Measurements from ENCODE around the gene CNIH2. TPM values are rescaled to one million over a fixed set of nuclear protein-coding genes. Genes with fewer than 3 reads are reported as not detected.

CNIH2 gene
- total RNA-seq, 4 donors from 2014 or later: not detected

- no peaks in the 10 kb centered on the region for H3K9me3 ChIP-seq
- in situ Hi-C loops (cut with MboI; ENCODE audit: low sequenced_read_pairs in 4 of 4) (no loop called here), intact Hi-C loops (cut with DNase I; ENCODE audit: low total_unique reads) (no loop called here)
- no peak overlapping the region for H3K4me3 ChIP-seq
- DNase-seq (no peak), ATAC-seq (no peak)
- no peak for TF ChIP-seq POLR2A (IDR thresholded peaks at IDR 0.05)
- TF ChIP-seq, protein P1, sequence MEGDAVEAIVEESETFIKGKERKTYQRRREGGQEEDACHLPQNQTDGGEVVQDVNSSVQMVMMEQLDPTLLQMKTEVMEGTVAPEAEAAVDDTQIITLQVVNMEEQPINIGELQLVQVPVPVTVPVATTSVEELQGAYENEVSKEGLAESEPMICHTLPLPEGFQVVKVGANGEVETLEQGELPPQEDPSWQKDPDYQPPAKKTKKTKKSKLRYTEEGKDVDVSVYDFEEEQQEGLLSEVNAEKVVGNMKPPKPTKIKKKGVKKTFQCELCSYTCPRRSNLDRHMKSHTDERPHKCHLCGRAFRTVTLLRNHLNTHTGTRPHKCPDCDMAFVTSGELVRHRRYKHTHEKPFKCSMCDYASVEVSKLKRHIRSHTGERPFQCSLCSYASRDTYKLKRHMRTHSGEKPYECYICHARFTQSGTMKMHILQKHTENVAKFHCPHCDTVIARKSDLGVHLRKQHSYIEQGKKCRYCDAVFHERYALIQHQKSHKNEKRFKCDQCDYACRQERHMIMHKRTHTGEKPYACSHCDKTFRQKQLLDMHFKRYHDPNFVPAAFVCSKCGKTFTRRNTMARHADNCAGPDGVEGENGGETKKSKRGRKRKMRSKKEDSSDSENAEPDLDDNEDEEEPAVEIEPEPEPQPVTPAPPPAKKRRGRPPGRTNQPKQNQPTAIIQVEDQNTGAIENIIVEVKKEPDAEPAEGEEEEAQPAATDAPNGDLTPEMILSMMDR (IDR thresholded peaks at IDR 0.05 in 4 of 5, conservative IDR thresholded peaks at IDR 0.05 in 1 of 5): no peak
- peaks cover 0 to 27% of the 10 kb centered on the region in 2 donors for H3K36me3 ChIP-seq
- H3K27ac ChIP-seq: no peak overlapping the region
- H3K4me1 ChIP-seq: peaks cover 5 to 8% of the 10 kb centered on the region in 2 donors
- no peaks in the 10 kb centered on the region for H3K27me3 ChIP-seq
Measured at GRCh38 chr11:66278363-66279091, 552 bp downstream of the CNIH2 start.

- Histone ChIP-seq H3K27me3 (no peaks in the 10 kb centered on the region), H3K4me3 (no peak overlapping the region), H3K9me3 (no peaks in the 10 kb centered on the region), H3K36me3 (peaks cover 0 to 23% of the 10 kb centered on the region in 2 donors), H3K4me1 (peaks cover 5 to 8% of the 10 kb centered on the region in 2 donors), H3K27ac (no peak overlapping the region)
- DNase-seq: no peak
- intact Hi-C loops (cut with DNase I; ENCODE audit: low total_unique reads): no loop called here
- in situ Hi-C loops (cut with MboI; ENCODE audit: low sequenced_read_pairs in 4 of 4): no loop called here
- ATAC-seq: no peak
- TF ChIP-seq POLR2A (IDR thresholded peaks at IDR 0.05): no peak
- TF ChIP-seq, protein P1 (IDR thresholded peaks at IDR 0.05 in 4 of 5, conservative IDR thresholded peaks at IDR 0.05 in 1 of 5): no peak
Measured at GRCh38 chr11:66279092-66279734, 1.2 kb downstream of the CNIH2 start.

GRCh38 chr11:66280428-66280827 lies 2.5 kb downstream of the CNIH2 start:
- intact Hi-C loops (cut with DNase I; ENCODE audit: low total_unique reads): no loop called here
- no peaks in the 10 kb centered on the region for H3K9me3 ChIP-seq
- TF ChIP-seq POLR2A (IDR thresholded peaks at IDR 0.05): no peak
- TF ChIP-seq, protein P1 (IDR thresholded peaks at IDR 0.05 in 4 of 5, conservative IDR thresholded peaks at IDR 0.05 in 1 of 5): no peak
- in situ Hi-C loops (cut with MboI; ENCODE audit: low sequenced_read_pairs in 4 of 4): loop anchor here in 1 of 4 donors (10.0 kb wide), 1 partner anchor 56 kb away; no protein-coding TSS in a partner anchor
- ATAC-seq (no peak), DNase-seq (no peak)
- no peak overlapping the region for H3K27ac ChIP-seq
- peaks cover 0 to 14% of the 10 kb centered on the region in 2 donors for H3K36me3 ChIP-seq
- H3K4me3 ChIP-seq: no peak overlapping the region
- H3K27me3 ChIP-seq: no peaks in the 10 kb centered on the region
- peaks cover 5 to 8% of the 10 kb centered on the region in 2 donors for H3K4me1 ChIP-seq

DNA sequence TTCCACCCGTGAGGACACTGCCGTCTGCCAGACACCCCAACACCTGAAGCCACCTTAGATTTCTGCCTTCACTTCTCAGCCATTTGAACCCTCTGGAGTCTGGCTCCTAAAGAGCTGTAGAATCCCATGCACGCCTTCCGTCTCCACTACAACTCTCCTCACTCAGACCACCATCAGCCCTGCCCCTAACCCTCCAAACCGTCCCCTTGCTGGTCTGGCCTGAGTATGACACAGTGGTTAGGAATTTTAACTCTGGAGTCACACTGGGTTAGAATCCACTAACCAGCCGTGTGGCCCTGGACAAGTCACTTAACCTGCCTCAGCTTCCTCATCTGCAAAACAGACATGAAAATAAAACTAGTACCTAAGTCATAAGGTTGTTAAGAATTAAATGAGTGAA lies 3.0 kb downstream of the CNIH2 start:
- Histone ChIP-seq H3K27ac (no peak overlapping the region), H3K4me3 (no peak overlapping the region), H3K4me1 (peaks cover 10% of the 10 kb centered on the region in 2 donors), H3K27me3 (no peaks in the 10 kb centered on the region), H3K36me3 (peaks cover 0 to 8% of the 10 kb centered on the region in 2 donors), H3K9me3 (no peaks in the 10 kb centered on the region)
- DNase-seq (no peak), ATAC-seq (no peak)
- no peak for TF ChIP-seq POLR2A (IDR thresholded peaks at IDR 0.05)
- TF ChIP-seq, protein P1 (IDR thresholded peaks at IDR 0.05 in 4 of 5, conservative IDR thresholded peaks at IDR 0.05 in 1 of 5): no peak
- in situ Hi-C loops (cut with MboI; ENCODE audit: low sequenced_read_pairs in 4 of 4): loop anchor here in 1 of 4 donors (10.0 kb wide), 1 partner anchor 56 kb away; no protein-coding TSS in a partner anchor
- intact Hi-C loops (cut with DNase I; ENCODE audit: low total_unique reads): no loop called here

Data from gastrocnemius medialis (tissue), 4 donors.